ENCODE results near the gene ATAD2B.
"Not testable (repeated sequence)": the region's sequence is repeated elsewhere in the genome, so short reads cannot be mapped to it uniquely, and the experiment has no call there.

ATAD2B gene

GRCh38 chr2:23723029-23723428 is 203.9 kb downstream of the ATAD2B start:
- DNase-seq, result not testable (repeated sequence)

GRCh38 chr2:23722255-23722654 is 204.7 kb downstream of the ATAD2B start:
- no peak for DNase-seq

GRCh38 chr2:23721454-23721826 is 205.5 kb downstream of the ATAD2B start:
- no peak for DNase-seq

- DNase-seq, result no peak
These were observed 206.0 kb downstream of the ATAD2B start for GRCh38 chr2:23720705-23721453.

- DNase-seq, result peak; percentile 58
These were observed 207.2 kb downstream of the ATAD2B start for GRCh38 chr2:23719716-23720115.

GRCh38 chr2:23718931-23719700 is 207.8 kb downstream of the ATAD2B start:
- no peak for DNase-seq

GRCh38 chr2:23713351-23713750 is 213.6 kb downstream of the ATAD2B start:
- DNase-seq, result no peak

GRCh38 chr2:23712756-23713151 is 214.2 kb downstream of the ATAD2B start:
- DNase-seq, result no peak

GRCh38 chr2:23711979-23712755 is 214.8 kb downstream of the ATAD2B start:
- DNase-seq, result no peak

- no peak for DNase-seq
These were observed 217.6 kb downstream of the ATAD2B start for GRCh38 chr2:23709311-23709710.

GRCh38 chr2:23708771-23709170 is 218.2 kb downstream of the ATAD2B start:
- DNase-seq, result no peak

GRCh38 chr2:23707096-23707495 is 219.8 kb downstream of the ATAD2B start:
- DNase-seq, result no peak

- no peak for DNase-seq
These were observed 220.3 kb downstream of the ATAD2B start for GRCh38 chr2:23706613-23707078.

GRCh38 chr2:23705771-23706612 is 220.9 kb downstream of the ATAD2B start:
- no peak for DNase-seq

- no peak for DNase-seq
These were observed 223.1 kb downstream of the ATAD2B start for GRCh38 chr2:23703583-23704385.

- DNase-seq, result no peak
These were observed 223.8 kb downstream of the ATAD2B start for GRCh38 chr2:23703037-23703582.

- DNase-seq, result no peak
These were observed 226.3 kb downstream of the ATAD2B start for GRCh38 chr2:23700627-23701026.

GRCh38 chr2:23699580-23699925 is 227.4 kb downstream of the ATAD2B start:
- no peak for DNase-seq

- DNase-seq, result no peak
These were observed 228.0 kb downstream of the ATAD2B start for GRCh38 chr2:23698721-23699579.

Data from kidney glomerular epithelial cell (primary cell).